ENCODE results near the gene XPO6. TPM values are rescaled to one million over a fixed set of nuclear protein-coding genes. Genes with fewer than 3 reads are reported as not detected.
A peak's percentile ranks its signal among the peaks of the same experiment; 100 is the strongest.

Gene XPO6
- total and polyA plus RNA-seq, 3 donors from 2014 or later = 216 to 283 (median 238) TPM

- H3K9me3 ChIP-seq = no peaks in the 10 kb centered on the region
- no peak overlapping the region for H3K27ac ChIP-seq
- no peak for DNase-seq
- intact Hi-C loops (cut with DNase I; ENCODE audit: low total_unique reads) = no loop called here
- TF ChIP-seq CTCF (IDR thresholded peaks at IDR 0.05) = no peak
- TF ChIP-seq POLR2A (IDR thresholded peaks at IDR 0.05) = no peak
- H3K36me3 ChIP-seq (ENCODE audit: low read depth, missing control alignments) = no peaks in the 10 kb centered on the region
- no peak overlapping the region for H3K4me3 ChIP-seq
- no peaks in the 10 kb centered on the region for H3K27me3 ChIP-seq
- H3K4me1 ChIP-seq = no peaks in the 10 kb centered on the region
- WGBS, 2 donors = 93 to 95% methylated on average over 6 of the region's 6 CpGs
Measured at GRCh38 chr16:28084209-28084608, 127.6 kb downstream of the XPO6 start.

- intact Hi-C loops (cut with DNase I; ENCODE audit: low total_unique reads) = no loop called here
- TF ChIP-seq CTCF (IDR thresholded peaks at IDR 0.05) = no peak
- TF ChIP-seq POLR2A (IDR thresholded peaks at IDR 0.05) = no peak
Measured at GRCh38 chr16:28082624-28083023, 129.1 kb downstream of the XPO6 start.

DNA sequence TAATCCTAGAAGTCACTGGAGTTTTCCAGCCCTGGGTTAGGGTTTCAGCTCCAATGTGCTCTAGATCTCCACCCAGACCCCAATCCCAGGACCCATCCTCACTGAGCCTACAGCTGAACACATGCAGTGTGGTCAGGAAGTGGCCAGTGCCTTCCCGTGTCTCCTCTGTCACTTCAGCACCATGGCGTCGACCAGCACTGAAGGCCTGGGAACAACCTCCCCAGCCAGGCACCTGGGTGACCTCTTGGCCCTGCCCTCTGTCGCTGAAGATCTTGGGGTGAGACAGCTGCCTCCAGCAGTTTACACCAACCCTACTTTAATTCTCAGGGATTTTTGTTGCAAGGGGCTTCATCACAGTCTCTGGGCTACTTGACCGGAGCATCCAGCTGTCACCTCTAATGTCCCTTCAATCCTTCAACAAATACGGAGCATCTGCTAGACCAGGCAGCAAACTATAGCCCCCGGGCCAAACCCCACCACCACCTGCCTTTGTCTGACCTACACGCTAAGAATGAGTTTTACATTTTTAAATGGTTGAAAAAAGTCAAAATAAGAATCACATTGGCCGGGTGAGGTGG is 130.3 kb downstream of the XPO6 start:
- no peak for DNase-seq
- no peak overlapping the region for H3K27ac ChIP-seq
- no peak overlapping the region for H3K4me3 ChIP-seq
- H3K9me3 ChIP-seq = no peaks in the 10 kb centered on the region
- WGBS, 2 donors = 89% methylated on average over 8 to 9 of the region's 9 CpGs
- intact Hi-C loops (cut with DNase I; ENCODE audit: low total_unique reads) = no loop called here
- no peaks in the 10 kb centered on the region for H3K27me3 ChIP-seq
- TF ChIP-seq CTCF (IDR thresholded peaks at IDR 0.05) (no peak), POLR2A (IDR thresholded peaks at IDR 0.05) (no peak)
- no peaks in the 10 kb centered on the region for H3K4me1 ChIP-seq
- no peaks in the 10 kb centered on the region for H3K36me3 ChIP-seq (ENCODE audit: low read depth, missing control alignments)

More at GRCh38 chr16:28082624-28083023, 129.1 kb downstream of the XPO6 start:
- no peak overlapping the region for H3K27ac ChIP-seq
- H3K27me3 ChIP-seq = no peaks in the 10 kb centered on the region
- H3K36me3 ChIP-seq (ENCODE audit: low read depth, missing control alignments) = no peaks in the 10 kb centered on the region
- H3K4me3 ChIP-seq = no peak overlapping the region
- peak; percentile 36 for DNase-seq
- H3K9me3 ChIP-seq = no peaks in the 10 kb centered on the region
- no peaks in the 10 kb centered on the region for H3K4me1 ChIP-seq
- 73 to 82% methylated on average over 13 of the region's 13 CpGs for WGBS, 2 donors

GRCh38 chr16:28078261-28078660 is 133.5 kb downstream of the XPO6 start:
- Histone ChIP-seq H3K4me3 (no peak overlapping the region), H3K9me3 (no peaks in the 10 kb centered on the region), H3K4me1 (no peaks in the 10 kb centered on the region), H3K27ac (no peak overlapping the region), H3K27me3 (no peaks in the 10 kb centered on the region), H3K36me3 (ENCODE audit: low read depth, missing control alignments) (no peaks in the 10 kb centered on the region)
- WGBS, 2 donors = 94 to 95% methylated on average over 6 of the region's 6 CpGs
- no peak for TF ChIP-seq CTCF (IDR thresholded peaks at IDR 0.05)
- no peak for TF ChIP-seq POLR2A (IDR thresholded peaks at IDR 0.05)
- intact Hi-C loops (cut with DNase I; ENCODE audit: low total_unique reads) = no loop called here
- no peak for DNase-seq

DNA sequence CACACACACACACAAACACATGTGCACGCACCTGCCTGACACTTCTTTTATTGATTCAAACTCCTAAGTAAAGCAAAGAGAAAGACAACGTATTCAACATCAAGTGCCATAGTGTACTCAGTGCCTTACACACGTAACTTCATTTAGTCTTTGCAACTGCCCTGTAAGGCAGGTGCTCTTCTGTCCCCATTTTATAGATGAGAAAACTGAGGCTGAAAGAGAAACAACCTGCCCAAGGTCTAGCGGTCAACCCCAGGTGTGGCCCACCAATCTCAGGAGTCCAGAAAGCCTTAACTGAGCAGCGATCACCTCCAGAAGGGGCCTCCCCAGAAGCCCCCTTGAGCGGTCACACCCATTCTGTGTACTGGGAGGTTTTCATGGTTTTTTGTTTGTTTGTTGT is 137.9 kb downstream of the XPO6 start:
- no peak for DNase-seq
- H3K4me1 ChIP-seq = no peaks in the 10 kb centered on the region
- no peaks in the 10 kb centered on the region for H3K9me3 ChIP-seq
- 91 to 95% methylated on average over 6 of the region's 6 CpGs for WGBS, 2 donors
- intact Hi-C loops (cut with DNase I; ENCODE audit: low total_unique reads) = no loop called here
- H3K27me3 ChIP-seq = no peaks in the 10 kb centered on the region
- H3K36me3 ChIP-seq (ENCODE audit: low read depth, missing control alignments) = no peaks in the 10 kb centered on the region
- TF ChIP-seq CTCF (IDR thresholded peaks at IDR 0.05) = no peak
- TF ChIP-seq POLR2A (IDR thresholded peaks at IDR 0.05) = no peak
- no peak overlapping the region for H3K27ac ChIP-seq
- H3K4me3 ChIP-seq = no peak overlapping the region

All from testis (tissue), 3 donors.